ENCODE data around the gene LBX1.

Gene LBX1

GRCh38 chr10:101224910-101225823, 4.1 kb downstream of the LBX1 start:
- no peak for DNase-seq (ENCODE audit: low read depth in 2 of 2)

- DNase-seq (ENCODE audit: low read depth in 2 of 2), result no peak
These were observed 5.0 kb downstream of the LBX1 start for GRCh38 chr10:101224060-101224909.

GRCh38 chr10:101223274-101224059, 5.8 kb downstream of the LBX1 start:
- DNase-seq (ENCODE audit: low read depth in 2 of 2), result no peak

- DNase-seq (ENCODE audit: low read depth in 2 of 2), result no peak
These were observed 6.5 kb downstream of the LBX1 start for GRCh38 chr10:101222683-101223273.

GRCh38 chr10:101221963-101222531, 7.2 kb downstream of the LBX1 start:
- DNase-seq (ENCODE audit: low read depth in 2 of 2), result no peak

GRCh38 chr10:101221549-101221948, 7.7 kb downstream of the LBX1 start:
- DNase-seq (ENCODE audit: low read depth in 2 of 2), result no peak

GRCh38 chr10:101219946-101220451, 9.3 kb downstream of the LBX1 start:
- DNase-seq (ENCODE audit: low read depth in 2 of 2), result no peak

GRCh38 chr10:101219139-101219945, 9.9 kb downstream of the LBX1 start:
- DNase-seq (ENCODE audit: low read depth in 2 of 2), result no peak

- DNase-seq (ENCODE audit: low read depth in 2 of 2), result no peak
These were observed 10.7 kb downstream of the LBX1 start for GRCh38 chr10:101218351-101219138.

GRCh38 chr10:101217450-101218281, 11.6 kb downstream of the LBX1 start:
- no peak for DNase-seq (ENCODE audit: low read depth in 2 of 2)

- DNase-seq (ENCODE audit: low read depth in 2 of 2), result no peak
These were observed 12.2 kb downstream of the LBX1 start for GRCh38 chr10:101217044-101217425.

- DNase-seq (ENCODE audit: low read depth in 2 of 2), result no peak
These were observed 12.8 kb downstream of the LBX1 start for GRCh38 chr10:101216207-101217043.

- DNase-seq (ENCODE audit: low read depth in 2 of 2), result no peak
These were observed 13.7 kb downstream of the LBX1 start for GRCh38 chr10:101215397-101216206.

- DNase-seq (ENCODE audit: low read depth in 2 of 2), result peak; percentile 27 to 40
These were observed 14.5 kb downstream of the LBX1 start for GRCh38 chr10:101214446-101215396.

- no peak for DNase-seq (ENCODE audit: low read depth in 2 of 2)
These were observed 20.7 kb downstream of the LBX1 start for GRCh38 chr10:101208543-101208942.
